Neural cell (in vitro differentiated cells): ENCODE measurements around the gene ACAD9. TPM values are rescaled to one million over a fixed set of nuclear protein-coding genes. Genes with fewer than 3 reads are reported as not detected.

Experiments
- H2AFZ ChIP-seq: fragments of 200-600, 300-800 bp; sonication (generic), shearing (Covaris generic); 2 replicates; pipeline ENCODE4 v1.6.0; 2014; ENCODE audit warnings: low read depth, mild to moderate bottlenecking, antibody characterized with exemption, low read length, moderate library complexity
- H3F3A ChIP-seq: fragments of 200-600 bp; shearing (Covaris generic); 2 replicates; pipeline ENCODE4 v1.6.1; 2016; ENCODE audit warnings: mild to moderate bottlenecking, moderate library complexity, mixed read lengths, antibody characterized with exemption, low read length; ENCODE audit not compliant: insufficient read depth, poor library complexity, severe bottlenecking
- H3K27ac ChIP-seq: fragments of 200-600, 300-800 bp; sonication (generic), shearing (Covaris generic); 2 replicates; pipeline ENCODE4 v1.5.1; 2014; ENCODE audit warnings: mild to moderate bottlenecking, low read length, moderate library complexity
- H3K27me3 ChIP-seq: fragments of 300-800, 200-600 bp; sonication (generic), shearing (Covaris generic); 2 replicates; pipeline ENCODE4 v1.6.0; 2014; ENCODE audit warnings: mild to moderate bottlenecking, low read depth, low read length, moderate library complexity; ENCODE audit not compliant: insufficient read depth
- H3K36me3 ChIP-seq: fragments of 300-800, 200-600 bp; sonication (generic), shearing (Covaris generic); 2 replicates; pipeline ENCODE4 v1.5.1; 2014; ENCODE audit warnings: mild to moderate bottlenecking, antibody characterized with exemption, low read length, moderate library complexity; ENCODE audit not compliant: insufficient read depth
- H3K4me2 ChIP-seq: fragments of 300-800, 200-600 bp; sonication (generic), shearing (Covaris generic); 2 replicates; pipeline ENCODE4 v1.6.0; 2014; ENCODE audit warnings: mild to moderate bottlenecking, low read length
- H3K4me3 ChIP-seq: fragments of 300-800, 200-600 bp; sonication (generic), shearing (Covaris generic); 2 replicates; pipeline ENCODE4 v1.5.1; 2014; ENCODE audit warnings: mild to moderate bottlenecking, low read length, moderate library complexity
- H3K79me2 ChIP-seq: fragments of 200-600 bp; shearing (Covaris generic); replicated peaks from 2 replicates; pipeline ENCODE4 v1.6.0; 2014; ENCODE audit warnings: mild to moderate bottlenecking, low read length, moderate library complexity; ENCODE audit not compliant: insufficient read depth
- H3K9ac ChIP-seq: fragments of 300-800, 200-600 bp; sonication (generic), shearing (Covaris generic); 2 replicates; pipeline ENCODE4 v1.6.1; 2016; ENCODE audit warnings: mild to moderate bottlenecking, low read length, mixed read lengths
- H3K9me2 ChIP-seq: fragments of 200-600 bp; shearing (Covaris generic); 2 replicates; pipeline ENCODE4 v1.6.1; 2016; ENCODE audit warnings: mild to moderate bottlenecking, low read length, mixed read lengths; ENCODE audit not compliant: insufficient read depth
- H3K9me3 ChIP-seq: fragments of 200-600, 300-800 bp; sonication (generic), shearing (Covaris generic); 2 replicates; pipeline ENCODE4 v1.6.1; 2016; ENCODE audit warnings: mild to moderate bottlenecking, mixed run types, low read length, moderate library complexity, mixed read lengths
- H4K20me1 ChIP-seq: fragments of 200-600 bp; shearing (Covaris generic); 2 replicates; pipeline ENCODE4 v1.6.1; 2016; ENCODE audit warnings: mild to moderate bottlenecking, mixed run types; ENCODE audit not compliant: insufficient read depth
- CTCF ChIP-seq: fragments of 450-650 bp; IDR thresholded peaks from 2 replicates; pipeline ENCODE4 v1.5.1; 2014; ENCODE audit warnings: antibody characterized with exemption, mild to moderate bottlenecking, moderate library complexity; ENCODE audit not compliant: poor library complexity, severe bottlenecking
- EP300 ChIP-seq: fragments of 450-650 bp; conservative IDR thresholded peaks from 2 replicates; pipeline ENCODE4 v1.6.1; 2014; ENCODE audit warnings: antibody characterized with exemption, mild to moderate bottlenecking, moderate library complexity; ENCODE audit not compliant: poor library complexity, severe bottlenecking
- EZH2 ChIP-seq: fragments of 200-600, 300-800 bp; shearing (Covaris generic), sonication (generic); IDR thresholded peaks from 2 replicates; pipeline ENCODE4 v1.6.1; 2014; ENCODE audit warnings: antibody characterized with exemption, low read length, borderline replicate concordance, mild to moderate bottlenecking; ENCODE audit not compliant: insufficient read depth, poor library complexity, severe bottlenecking
- MXI1 ChIP-seq: fragments of 450-650 bp; conservative IDR thresholded peaks from 2 replicates; pipeline ENCODE4 v1.6.1; 2014; ENCODE audit warnings: antibody characterized with exemption, mild to moderate bottlenecking; ENCODE audit not compliant: poor library complexity, severe bottlenecking
- POLR2AphosphoS5 ChIP-seq: IDR thresholded peaks from 2 replicates; pipeline ENCODE4 v1.6.1; 2012
- RAD21 ChIP-seq: fragments of 450-650 bp; conservative IDR thresholded peaks from 2 replicates; pipeline ENCODE4 v1.6.1; 2014; ENCODE audit warnings: antibody characterized with exemption, mild to moderate bottlenecking, moderate library complexity
- REST ChIP-seq: IDR thresholded peaks from 2 replicates; pipeline ENCODE4 v1.6.1; 2012; ENCODE audit warnings: borderline replicate concordance
- SMC3 ChIP-seq: fragments of 450-650 bp; conservative IDR thresholded peaks from 2 replicates; pipeline ENCODE4 v1.6.1; 2014; ENCODE audit warnings: antibody characterized with exemption, mild to moderate bottlenecking, moderate library complexity; ENCODE audit not compliant: poor library complexity
- TAF1 ChIP-seq: IDR thresholded peaks from 2 replicates; pipeline ENCODE4 v1.6.1; 2012; ENCODE audit warnings: low read depth
- polyA plus RNA-seq: library from polyadenylated mRNA; depleted of rRNA; stranded (reverse); fragments of >200 nt; gene quantifications from 2 replicates; pipeline ENCODE4 v1.2.3, GENCODE V29; 2014

Gene ACAD9
- polyA plus RNA-seq, 1 donor from 2014 or later, result 33.5 TPM

- Histone ChIP-seq H3K36me3 (peaks cover 6% of the 10 kb centered on the region), H4K20me1 (no peaks in the 10 kb centered on the region), H3K9me2 (no peaks in the 10 kb centered on the region), H3K9me3 (peaks cover 4% of the 10 kb centered on the region), H3K4me2 (no peak overlapping the region), H3K79me2 (no peaks in the 10 kb centered on the region), H3K4me3 (no peak overlapping the region), H3K27ac (no peak overlapping the region), H3K27me3 (no peaks in the 10 kb centered on the region), H2AFZ (no peak overlapping the region), H3F3A (no peaks in the 10 kb centered on the region), H3K9ac (no peak overlapping the region)
- TF ChIP-seq EP300 (no peak), POLR2AphosphoS5 (no peak), RAD21 (no peak), TAF1 (no peak), MXI1 (no peak), EZH2 (no peak)
These were observed 40.6 kb downstream of the ACAD9 start for GRCh38 chr3:128919988-128920387.

GRCh38 chr3:128922804-128923459, 43.5 kb downstream of the ACAD9 start:
- Histone ChIP-seq H3K79me2 (no peaks in the 10 kb centered on the region), H3F3A (no peaks in the 10 kb centered on the region), H3K9me3 (peaks cover 5% of the 10 kb centered on the region), H3K9me2 (no peaks in the 10 kb centered on the region), H3K36me3 (no peaks in the 10 kb centered on the region), H2AFZ (no peak overlapping the region), H3K27ac (no peak overlapping the region), H3K9ac (no peak overlapping the region), H4K20me1 (no peaks in the 10 kb centered on the region), H3K27me3 (no peaks in the 10 kb centered on the region), H3K4me2 (no peak overlapping the region), H3K4me3 (no peak overlapping the region)
- no peak for TF ChIP-seq CTCF
- no peak for TF ChIP-seq EZH2
- no peak for TF ChIP-seq REST
- TF ChIP-seq MXI1, result no peak
- TF ChIP-seq SMC3, result no peak
